GM23338 (cell line): ENCODE data around the gene FBXL19. TPM values are rescaled to one million over a fixed set of nuclear protein-coding genes. Genes with fewer than 3 reads are reported as not detected.
A peak's percentile ranks its signal among the peaks of the same experiment; 100 is the strongest.

Experiments used
- ATAC-seq: fragments of 200-7000 bp; cut with Tn5 transposase; 3 replicates; pipeline ENCODE4 v1.9.1; 2020
- DNase-seq: peaks from one replicate; pipeline ENCODE4 v3.0.0-alpha.2; 2015; ENCODE audit warnings: low spot score
- H2AFZ ChIP-seq: fragments of 200-600 bp; sonication (generic); 2 replicates; pipeline ENCODE4 v1.8.0; 2016; ENCODE audit warnings: antibody characterized with exemption, mild to moderate bottlenecking, moderate library complexity
- H3F3A ChIP-seq: fragments of 200-600 bp; sonication (generic); replicated peaks from 2 replicates; pipeline ENCODE4 v1.8.0; 2017; ENCODE audit warnings: antibody characterized with exemption, mixed run types, low read depth
- H3K27ac ChIP-seq: fragments of 200-600 bp; sonication (generic); 2 replicates; pipeline ENCODE4 v1.6.1; 2016; ENCODE audit warnings: low read depth
- H3K27me3 ChIP-seq: fragments of 200-600 bp; sonication (generic); 2 replicates; pipeline ENCODE4 v1.8.0; 2016; ENCODE audit warnings: mild to moderate bottlenecking, mixed run types, moderate library complexity; ENCODE audit not compliant: insufficient read depth
- H3K36me3 ChIP-seq: fragments of 200-600 bp; sonication (generic); 2 replicates; pipeline ENCODE4 v1.8.0; 2016; ENCODE audit warnings: mild to moderate bottlenecking; ENCODE audit not compliant: insufficient read depth
- H3K4me1 ChIP-seq: fragments of 200-600 bp; sonication (generic); 2 replicates; pipeline ENCODE4 v1.8.0; 2016; ENCODE audit warnings: mild to moderate bottlenecking, moderate library complexity; ENCODE audit not compliant: insufficient read depth
- H3K4me2 ChIP-seq: fragments of 200-600 bp; sonication (generic); 2 replicates; pipeline ENCODE4 v1.7.1; 2017; ENCODE audit warnings: mixed run types
- H3K4me3 ChIP-seq: fragments of 200-600 bp; sonication (generic); 2 replicates; pipeline ENCODE4 v1.6.1; 2016; ENCODE audit warnings: mixed run types
- H3K79me2 ChIP-seq: fragments of 200-600 bp; sonication (generic); replicated peaks from 2 replicates; pipeline ENCODE4 v1.8.0; 2017; ENCODE audit warnings: mild to moderate bottlenecking; ENCODE audit not compliant: insufficient read depth
- H3K9me2 ChIP-seq: fragments of 200-600 bp; sonication (generic); 2 replicates; pipeline ENCODE4 v1.8.0; 2017; ENCODE audit not compliant: insufficient read depth
- H4K20me1 ChIP-seq: fragments of 200-600 bp; sonication (generic); replicated peaks from 2 replicates; pipeline ENCODE4 v1.8.0; 2017; ENCODE audit warnings: mild to moderate bottlenecking; ENCODE audit not compliant: insufficient read depth
- H3K27ac Mint-ChIP-seq: 2 replicates; pipeline ENCODE4 v1.8.0; 2020; ENCODE audit warnings: inconsistent platforms, mild to moderate bottlenecking, moderate library complexity, mixed read lengths
- H3K27me3 Mint-ChIP-seq: 3 replicates; pipeline ENCODE4 v1.8.0; 2022; ENCODE audit warnings: low read depth, mild to moderate bottlenecking, moderate library complexity, mixed read lengths, inconsistent platforms; ENCODE audit not compliant: insufficient read depth, poor library complexity
- H3K36me3 Mint-ChIP-seq: 3 replicates; pipeline ENCODE4 v1.8.0; 2021; ENCODE audit warnings: low read depth, mild to moderate bottlenecking, inconsistent platforms, moderate library complexity, mixed read lengths
- H3K4me1 Mint-ChIP-seq: 3 replicates; pipeline ENCODE4 v1.8.0; 2020; ENCODE audit warnings: mild to moderate bottlenecking, inconsistent platforms, mixed read lengths
- H3K4me3 Mint-ChIP-seq: 3 replicates; pipeline ENCODE4 v1.8.0; 2021; ENCODE audit warnings: moderate library complexity, mild to moderate bottlenecking, inconsistent platforms, mixed read lengths
- H3K9me3 Mint-ChIP-seq: 3 replicates; pipeline ENCODE4 v1.8.0; 2020; ENCODE audit warnings: moderate library complexity, mild to moderate bottlenecking, inconsistent platforms, mixed read lengths
- CREB1 ChIP-seq: fragments of 250-450 bp; sonication (Bioruptor Pico); IDR thresholded peaks from 2 replicates; pipeline ENCODE4 v1.5.0; 2020; ENCODE audit warnings: low read depth, mild to moderate bottlenecking, moderate library complexity
- EZH2 ChIP-seq: fragments of 200-600 bp; sonication (generic); IDR thresholded peaks from one replicate; pipeline ENCODE4 v1.8.0; 2017; ENCODE audit warnings: antibody characterized with exemption, mild to moderate bottlenecking, low read depth; ENCODE audit not compliant: unreplicated experiment
- EZH2phosphoT487 ChIP-seq: fragments of 200-600 bp; sonication (generic); IDR thresholded peaks from one replicate; pipeline ENCODE4 v1.8.1; 2018; ENCODE audit warnings: antibody characterized with exemption; ENCODE audit not compliant: unreplicated experiment
- POLR2AphosphoS5 ChIP-seq: IDR thresholded peaks from 2 replicates; pipeline ENCODE4 v1.6.1; 2016; ENCODE audit warnings: antibody characterized with exemption, low read depth
- STAT1 ChIP-seq: IDR thresholded peaks from one replicate; pipeline ENCODE4 v1.6.1; 2016; ENCODE audit warnings: antibody characterized with exemption; ENCODE audit not compliant: unreplicated experiment
- ZNF114 ChIP-seq: fragments of 250-450 bp; sonication (Bioruptor Pico); IDR thresholded peaks from 2 replicates; pipeline ENCODE4 v1.5.0; 2020; ENCODE audit warnings: mild to moderate bottlenecking, moderate library complexity
- polyA plus RNA-seq: library from polyadenylated mRNA; unstranded; fragments of >200 nt; fragmentation: Nextera tagmentation; extraction: Ambion mirVana; gene quantifications from 2 replicates; pipeline ENCODE4 v1.2.1, GENCODE V29; 2016
- total RNA-seq: library from RNA; depleted of rRNA; stranded (reverse); fragments of >200 nt; shearing (Covaris generic); gene quantifications from 2 replicates; pipeline ENCODE4 v1.2.3, GENCODE V29; 2014
- TF ChIP-seq, protein P1 (sequence below), 2 experiments: fragments of 200-600 bp in 1 of 2; sonication (generic) in 1 of 2; conservative IDR thresholded peaks; 2 replicates each; pipeline versions ENCODE4 v1.5.1 to v1.6.1; 2016 to 2017; ENCODE audit warnings: antibody characterized with exemption in 2 of 2, low read depth in 2 of 2, mild to moderate bottlenecking in 2 of 2, moderate library complexity in 1 of 2
- TF ChIP-seq, protein P2 (sequence below): IDR thresholded peaks from one replicate; pipeline ENCODE4 v1.6.1; 2018; ENCODE audit warnings: antibody characterized with exemption; ENCODE audit not compliant: unreplicated experiment

FBXL19 gene
- total and polyA plus RNA-seq, 2 experiments from 2014 or later: 12.5 to 71.5 TPM

DNA sequence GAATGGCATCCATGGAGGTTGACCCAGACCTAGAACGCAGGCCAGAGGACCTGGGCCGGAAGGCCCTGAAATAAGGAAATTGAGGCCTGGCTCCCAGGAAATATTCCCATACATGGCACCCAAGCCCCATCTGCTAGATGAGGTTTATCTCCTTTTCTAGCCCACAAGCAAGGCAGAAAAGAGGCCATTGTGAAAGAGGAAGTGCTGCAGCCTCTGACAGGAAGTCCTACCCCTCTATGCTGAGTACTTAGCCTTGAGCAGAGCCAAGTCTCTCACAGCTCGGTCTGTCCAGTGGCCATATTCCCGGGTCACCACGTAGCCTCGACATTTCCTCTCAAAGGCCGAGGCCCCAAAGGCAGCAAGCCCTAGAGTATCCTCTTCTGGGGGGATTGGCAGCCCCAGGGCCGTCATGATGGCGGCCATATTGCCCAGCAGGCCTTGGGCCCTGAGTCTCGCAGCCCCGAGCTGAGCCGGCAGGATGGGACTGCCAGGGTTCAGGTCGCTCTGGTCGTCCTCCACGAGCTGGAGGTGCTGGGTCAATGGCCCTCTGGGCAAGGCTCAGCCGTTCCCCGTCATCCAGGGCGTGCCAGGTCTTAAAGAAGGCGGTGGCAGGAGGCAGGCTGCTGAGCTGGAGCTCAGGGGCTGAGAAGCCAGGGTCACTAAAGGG lies 19.1 kb upstream of the FBXL19 start:
- Histone ChIP-seq H3F3A (peaks cover 9% of the 10 kb centered on the region; the same call in 1 of the 2 replicates), H3K4me2 (no peak overlapping the region), H4K20me1 (no peaks in the 10 kb centered on the region), H3K4me1 (peaks cover 6% of the 10 kb centered on the region), H3K27ac (no peak overlapping the region), H2AFZ (0 out of 2 replicates have a peak overlapping the region, but pooled peaks have one; percentile 14), H3K27me3 (peaks cover 18% of the 10 kb centered on the region), H3K79me2 (no peaks in the 10 kb centered on the region), H3K9me2 (peaks cover 7% of the 10 kb centered on the region; the same call in 1 of the 2 replicates), H3K36me3 (no peaks in the 10 kb centered on the region), H3K4me3 (no peak overlapping the region)
- TF ChIP-seq, protein P1, sequence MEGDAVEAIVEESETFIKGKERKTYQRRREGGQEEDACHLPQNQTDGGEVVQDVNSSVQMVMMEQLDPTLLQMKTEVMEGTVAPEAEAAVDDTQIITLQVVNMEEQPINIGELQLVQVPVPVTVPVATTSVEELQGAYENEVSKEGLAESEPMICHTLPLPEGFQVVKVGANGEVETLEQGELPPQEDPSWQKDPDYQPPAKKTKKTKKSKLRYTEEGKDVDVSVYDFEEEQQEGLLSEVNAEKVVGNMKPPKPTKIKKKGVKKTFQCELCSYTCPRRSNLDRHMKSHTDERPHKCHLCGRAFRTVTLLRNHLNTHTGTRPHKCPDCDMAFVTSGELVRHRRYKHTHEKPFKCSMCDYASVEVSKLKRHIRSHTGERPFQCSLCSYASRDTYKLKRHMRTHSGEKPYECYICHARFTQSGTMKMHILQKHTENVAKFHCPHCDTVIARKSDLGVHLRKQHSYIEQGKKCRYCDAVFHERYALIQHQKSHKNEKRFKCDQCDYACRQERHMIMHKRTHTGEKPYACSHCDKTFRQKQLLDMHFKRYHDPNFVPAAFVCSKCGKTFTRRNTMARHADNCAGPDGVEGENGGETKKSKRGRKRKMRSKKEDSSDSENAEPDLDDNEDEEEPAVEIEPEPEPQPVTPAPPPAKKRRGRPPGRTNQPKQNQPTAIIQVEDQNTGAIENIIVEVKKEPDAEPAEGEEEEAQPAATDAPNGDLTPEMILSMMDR (conservative IDR thresholded peaks at IDR 0.05; ENCODE audit: low read depth in 2 of 2): no peak
- TF ChIP-seq ZNF114 (CRISPR knock-in tag) (no peak), POLR2AphosphoS5 (no peak), STAT1 (no peak), CREB1 (CRISPR knock-in tag) (no peak)
- TF ChIP-seq, protein P2, sequence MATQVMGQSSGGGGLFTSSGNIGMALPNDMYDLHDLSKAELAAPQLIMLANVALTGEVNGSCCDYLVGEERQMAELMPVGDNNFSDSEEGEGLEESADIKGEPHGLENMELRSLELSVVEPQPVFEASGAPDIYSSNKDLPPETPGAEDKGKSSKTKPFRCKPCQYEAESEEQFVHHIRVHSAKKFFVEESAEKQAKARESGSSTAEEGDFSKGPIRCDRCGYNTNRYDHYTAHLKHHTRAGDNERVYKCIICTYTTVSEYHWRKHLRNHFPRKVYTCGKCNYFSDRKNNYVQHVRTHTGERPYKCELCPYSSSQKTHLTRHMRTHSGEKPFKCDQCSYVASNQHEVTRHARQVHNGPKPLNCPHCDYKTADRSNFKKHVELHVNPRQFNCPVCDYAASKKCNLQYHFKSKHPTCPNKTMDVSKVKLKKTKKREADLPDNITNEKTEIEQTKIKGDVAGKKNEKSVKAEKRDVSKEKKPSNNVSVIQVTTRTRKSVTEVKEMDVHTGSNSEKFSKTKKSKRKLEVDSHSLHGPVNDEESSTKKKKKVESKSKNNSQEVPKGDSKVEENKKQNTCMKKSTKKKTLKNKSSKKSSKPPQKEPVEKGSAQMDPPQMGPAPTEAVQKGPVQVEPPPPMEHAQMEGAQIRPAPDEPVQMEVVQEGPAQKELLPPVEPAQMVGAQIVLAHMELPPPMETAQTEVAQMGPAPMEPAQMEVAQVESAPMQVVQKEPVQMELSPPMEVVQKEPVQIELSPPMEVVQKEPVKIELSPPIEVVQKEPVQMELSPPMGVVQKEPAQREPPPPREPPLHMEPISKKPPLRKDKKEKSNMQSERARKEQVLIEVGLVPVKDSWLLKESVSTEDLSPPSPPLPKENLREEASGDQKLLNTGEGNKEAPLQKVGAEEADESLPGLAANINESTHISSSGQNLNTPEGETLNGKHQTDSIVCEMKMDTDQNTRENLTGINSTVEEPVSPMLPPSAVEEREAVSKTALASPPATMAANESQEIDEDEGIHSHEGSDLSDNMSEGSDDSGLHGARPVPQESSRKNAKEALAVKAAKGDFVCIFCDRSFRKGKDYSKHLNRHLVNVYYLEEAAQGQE: no peak
- Mint-ChIP-seq H3K4me1 (peaks cover 9% of the 10 kb centered on the region), H3K27me3 (peaks cover 10% of the 10 kb centered on the region), H3K4me3 (no peak overlapping the region), H3K9me3 (no peaks in the 10 kb centered on the region; the same call in 2 of the 3 replicates), H3K27ac (no peak overlapping the region), H3K36me3 (no peaks in the 10 kb centered on the region)
- ATAC-seq (no peak), DNase-seq (no peak)

DNA sequence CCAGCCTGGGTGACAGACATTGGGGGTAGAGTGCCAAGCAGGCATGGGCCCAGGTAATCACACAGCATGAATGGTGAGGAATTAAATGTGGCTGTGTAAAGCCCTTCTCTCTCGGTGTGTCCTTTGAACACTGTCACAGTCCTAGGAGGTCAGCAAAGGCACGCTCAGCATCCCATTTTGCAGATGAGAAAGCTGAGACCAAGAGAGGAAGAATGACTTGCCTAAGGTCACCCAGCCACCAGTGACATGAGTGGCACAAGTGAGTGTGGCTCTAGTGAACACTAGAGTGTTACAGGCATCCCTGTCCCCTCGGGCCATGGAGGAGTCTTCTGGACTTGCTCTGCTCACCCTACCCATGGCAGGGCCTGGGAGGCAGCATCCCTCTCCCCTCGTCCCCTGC lies 16.3 kb upstream of the FBXL19 start:
- Mint-ChIP-seq H3K36me3 (no peaks in the 10 kb centered on the region), H3K4me3 (no peak overlapping the region), H3K9me3 (no peaks in the 10 kb centered on the region; the same call in 2 of the 3 replicates), H3K27ac (no peak overlapping the region), H3K27me3 (peaks cover 6% of the 10 kb centered on the region), H3K4me1 (peaks cover 17% of the 10 kb centered on the region)
- Histone ChIP-seq H4K20me1 (no peaks in the 10 kb centered on the region), H3K27ac (no peak overlapping the region), H3K27me3 (no peaks in the 10 kb centered on the region), H3K4me3 (no peak overlapping the region), H3F3A (peaks cover 6% of the 10 kb centered on the region; the same call in 1 of the 2 replicates), H3K4me1 (peaks cover 6% of the 10 kb centered on the region), H3K4me2 (no peak overlapping the region), H3K9me2 (peaks cover 7% of the 10 kb centered on the region; the same call in 1 of the 2 replicates), H3K36me3 (no peaks in the 10 kb centered on the region), H3K79me2 (no peaks in the 10 kb centered on the region), H2AFZ (no peak overlapping the region)
- no peak for DNase-seq
- TF ChIP-seq STAT1 (no peak), EZH2 (no peak), CREB1 (CRISPR knock-in tag) (no peak), EZH2phosphoT487 (no peak)
- TF ChIP-seq, protein P2: no peak
- TF ChIP-seq, protein P1 (conservative IDR thresholded peaks at IDR 0.05; ENCODE audit: low read depth in 2 of 2): no peak
- no peak for ATAC-seq
